ENCODE results near the gene ARL2. TPM values are rescaled to one million over a fixed set of nuclear protein-coding genes. Genes with fewer than 3 reads are reported as not detected.
A peak's percentile ranks its signal among the peaks of the same experiment; 100 is the strongest.

The ARL2 gene
- polyA plus RNA-seq, 3 donors = 34.3 to 40.4 (median 34.4) TPM

DNA sequence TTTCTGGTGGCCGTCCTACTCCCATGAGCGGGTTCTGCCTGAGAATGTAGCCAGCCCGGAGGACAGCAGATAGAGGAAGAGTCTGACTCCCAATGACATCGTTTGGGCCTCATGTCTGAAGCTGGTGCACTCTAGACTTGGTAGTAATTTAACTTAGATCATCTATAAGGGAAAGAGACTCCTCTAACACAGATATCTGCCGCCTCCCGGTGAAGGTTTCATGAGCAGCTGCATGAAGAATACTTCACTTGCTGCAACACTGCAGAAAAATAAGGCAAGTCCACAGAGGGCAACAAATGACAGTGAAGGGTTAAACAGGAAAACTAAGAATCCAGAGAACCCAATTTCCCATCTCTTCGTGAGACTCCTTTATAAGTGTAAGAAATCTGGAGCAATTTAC, 5.9 kb upstream of the ARL2 start:
- Mint-ChIP-seq H3K4me1 (peaks cover 11% of the 10 kb centered on the region), H3K4me3 (no peak overlapping the region), H3K27me3 (ENCODE audit: low read depth in 3 of 3) (peaks cover 2 to 6% (median 3%) of the 10 kb centered on the region in 3 donors), H3K9me3 (peaks cover 0 to 3% (median 0%) of the 10 kb centered on the region in 7 donors), H3K36me3 (no peaks in the 10 kb centered on the region), H3K27ac (peak overlapping the region in 1 of 7 donors; percentile 40)
- H3K27ac ChIP-seq (ENCODE audit: low read depth in 1 of 2, low read length in 2 of 2) = no peak overlapping the region
- H4K20me1 ChIP-seq (ENCODE audit: insufficient read depth, low read length) = no peaks in the 10 kb centered on the region
- H3K36me3 ChIP-seq (replicated peaks in 1 of 2; ENCODE audit: control insufficient read depth in 1 of 2, insufficient read depth in 2 of 2, low read length in 2 of 2) = no peaks in the 10 kb centered on the region
- H2AFZ ChIP-seq (ENCODE audit: insufficient read depth, low read depth, low read length, poor library complexity, severe bottlenecking) = no peak overlapping the region
- TF ChIP-seq, protein P1, sequence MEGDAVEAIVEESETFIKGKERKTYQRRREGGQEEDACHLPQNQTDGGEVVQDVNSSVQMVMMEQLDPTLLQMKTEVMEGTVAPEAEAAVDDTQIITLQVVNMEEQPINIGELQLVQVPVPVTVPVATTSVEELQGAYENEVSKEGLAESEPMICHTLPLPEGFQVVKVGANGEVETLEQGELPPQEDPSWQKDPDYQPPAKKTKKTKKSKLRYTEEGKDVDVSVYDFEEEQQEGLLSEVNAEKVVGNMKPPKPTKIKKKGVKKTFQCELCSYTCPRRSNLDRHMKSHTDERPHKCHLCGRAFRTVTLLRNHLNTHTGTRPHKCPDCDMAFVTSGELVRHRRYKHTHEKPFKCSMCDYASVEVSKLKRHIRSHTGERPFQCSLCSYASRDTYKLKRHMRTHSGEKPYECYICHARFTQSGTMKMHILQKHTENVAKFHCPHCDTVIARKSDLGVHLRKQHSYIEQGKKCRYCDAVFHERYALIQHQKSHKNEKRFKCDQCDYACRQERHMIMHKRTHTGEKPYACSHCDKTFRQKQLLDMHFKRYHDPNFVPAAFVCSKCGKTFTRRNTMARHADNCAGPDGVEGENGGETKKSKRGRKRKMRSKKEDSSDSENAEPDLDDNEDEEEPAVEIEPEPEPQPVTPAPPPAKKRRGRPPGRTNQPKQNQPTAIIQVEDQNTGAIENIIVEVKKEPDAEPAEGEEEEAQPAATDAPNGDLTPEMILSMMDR (IDR thresholded peaks at IDR 0.05) = no peak
- no peak overlapping the region for H3K9ac ChIP-seq (ENCODE audit: insufficient read depth, low read length, poor library complexity, severe bottlenecking)
- no peak overlapping the region for H3K4me2 ChIP-seq (replicated peaks; ENCODE audit: extremely low read depth, low read length, poor library complexity, severe bottlenecking)
- H3K27me3 ChIP-seq (ENCODE audit: control insufficient read depth in 2 of 2, insufficient read depth in 2 of 2, low read length in 2 of 2) = no peaks in the 10 kb centered on the region
- no peaks in the 10 kb centered on the region for H3K79me2 ChIP-seq (ENCODE audit: insufficient read depth, low read length)
- H3K4me1 ChIP-seq (ENCODE audit: control insufficient read depth in 1 of 2, insufficient read depth in 2 of 2, low read length in 2 of 2) = peaks cover 8 to 9% of the 10 kb centered on the region in 2 donors
- intact Hi-C loops (cut with micrococcal nuclease) = no loop called here
- H3K9me3 ChIP-seq (replicated peaks in 1 of 2; ENCODE audit: control insufficient read depth in 1 of 2, insufficient read depth in 1 of 2, low read length in 2 of 2) = no peaks in the 10 kb centered on the region
- no peak overlapping the region for H3K4me3 ChIP-seq (replicated peaks in 1 of 3; ENCODE audit: low read depth in 2 of 3, low read length in 3 of 3)
- no CpG with 5 or more reads among the region's 7 CpGs for WGBS (ENCODE audit: insufficient coverage)
- no peak for DNase-seq

DNA sequence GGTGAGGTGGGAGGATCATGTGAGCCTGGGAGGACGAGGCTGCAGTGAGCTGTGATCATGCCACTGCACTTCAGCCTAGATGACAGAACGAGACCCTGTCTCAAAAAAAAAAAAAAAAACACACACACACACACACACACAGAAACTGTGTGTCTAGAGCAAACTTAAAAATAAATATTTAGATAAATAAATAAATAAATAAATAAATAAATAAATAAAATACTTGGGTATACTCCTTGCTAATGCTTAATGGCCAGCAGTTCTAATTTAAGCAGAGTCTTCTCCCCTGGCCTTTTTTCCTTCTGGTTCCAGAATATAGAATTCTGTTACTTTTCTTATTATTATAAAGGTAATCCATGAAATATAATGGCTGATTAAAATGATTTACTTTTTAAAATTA, 5.1 kb upstream of the ARL2 start:
- H3K27me3 Mint-ChIP-seq (ENCODE audit: low read depth in 3 of 3) = peaks cover under 1 to 6% (median 2%) of the 10 kb centered on the region in 3 donors
- TF ChIP-seq, protein P1 (IDR thresholded peaks at IDR 0.05) = no peak
- H3K9me3 Mint-ChIP-seq = peaks cover 0 to 5% (median 0%) of the 10 kb centered on the region in 7 donors
- H3K4me2 ChIP-seq (replicated peaks; ENCODE audit: extremely low read depth, low read length, poor library complexity, severe bottlenecking) = no peak overlapping the region
- no peak overlapping the region for H3K9ac ChIP-seq (ENCODE audit: insufficient read depth, low read length, poor library complexity, severe bottlenecking)
- H2AFZ ChIP-seq (ENCODE audit: insufficient read depth, low read depth, low read length, poor library complexity, severe bottlenecking) = no peak overlapping the region
- no peak for DNase-seq
- no peaks in the 10 kb centered on the region for H3K79me2 ChIP-seq (ENCODE audit: insufficient read depth, low read length)
- H3K36me3 ChIP-seq (replicated peaks in 1 of 2; ENCODE audit: control insufficient read depth in 1 of 2, insufficient read depth in 2 of 2, low read length in 2 of 2) = no peaks in the 10 kb centered on the region
- peaks cover 15% of the 10 kb centered on the region for H3K4me1 Mint-ChIP-seq
- no peaks in the 10 kb centered on the region for H4K20me1 ChIP-seq (ENCODE audit: insufficient read depth, low read length)
- H3K27ac Mint-ChIP-seq = no peak overlapping the region
- H3K4me3 Mint-ChIP-seq = no peak overlapping the region
- no peak overlapping the region for H3K4me3 ChIP-seq (replicated peaks in 1 of 3; ENCODE audit: low read depth in 2 of 3, low read length in 3 of 3)
- H3K27me3 ChIP-seq (ENCODE audit: control insufficient read depth in 2 of 2, insufficient read depth in 2 of 2, low read length in 2 of 2) = no peaks in the 10 kb centered on the region
- peaks cover 11 to 18% of the 10 kb centered on the region in 2 donors for H3K4me1 ChIP-seq (ENCODE audit: control insufficient read depth in 1 of 2, insufficient read depth in 2 of 2, low read length in 2 of 2)
- intact Hi-C loops (cut with micrococcal nuclease) = no loop called here
- H3K9me3 ChIP-seq (replicated peaks in 1 of 2; ENCODE audit: control insufficient read depth in 1 of 2, insufficient read depth in 1 of 2, low read length in 2 of 2) = no peaks in the 10 kb centered on the region
- WGBS (ENCODE audit: insufficient coverage) = no CpG with 5 or more reads among the region's 2 CpGs
- no peak overlapping the region for H3K27ac ChIP-seq (ENCODE audit: low read depth in 1 of 2, low read length in 2 of 2)
- no peaks in the 10 kb centered on the region for H3K36me3 Mint-ChIP-seq
